CD14-positive monocyte (primary cell): Measurements from ENCODE around the gene MICU2. TPM values are rescaled to one million over a fixed set of nuclear protein-coding genes. Genes with fewer than 3 reads are reported as not detected.

Source experiments
- DNase-seq, 3 donors: peaks; one replicate each; pipeline ENCODE4 v3.0.0-alpha.2; 2011 to 2022
- H2AFZ ChIP-seq: 2 replicates; pipeline ENCODE4 v1.6.0; 2012; ENCODE audit warnings: mild to moderate bottlenecking, low read depth, low read length, inconsistent platforms; ENCODE audit not compliant: insufficient read depth, poor library complexity, severe bottlenecking
- H3K27ac ChIP-seq, 2 donors: 1 replicate in 1 of 2; 2 replicates in 1 of 2; pipeline ENCODE4 v1.5.1; 2012 to 2013; ENCODE audit warnings: low read length in 2 of 2, control low read depth in 1 of 2, inconsistent platforms in 1 of 2, low read depth in 1 of 2, mild to moderate bottlenecking in 1 of 2
- H3K27me3 ChIP-seq, 2 donors: one replicate each; pipeline versions ENCODE4 v1.6.0 to v1.6.1; 2011 to 2013; ENCODE audit warnings: low read length in 2 of 2; ENCODE audit not compliant: control insufficient read depth in 2 of 2, insufficient read depth in 2 of 2
- H3K36me3 ChIP-seq, 2 donors: replicated peaks in 1 of 2; 1 replicate in 1 of 2; 2 replicates in 1 of 2; pipeline versions ENCODE4 v1.5.1 to v1.6.1; 2012 to 2013; ENCODE audit warnings: low read length in 2 of 2, control low read depth in 1 of 2, inconsistent platforms in 1 of 2, mild to moderate bottlenecking in 1 of 2; ENCODE audit not compliant: insufficient read depth in 2 of 2, control insufficient read depth in 1 of 2
- H3K4me1 ChIP-seq, 2 donors: 1 replicate in 1 of 2; 2 replicates in 1 of 2; pipeline versions ENCODE4 v1.5.1 to v1.6.1; 2012 to 2013; ENCODE audit warnings: low read length in 2 of 2, control low read depth in 1 of 2, inconsistent platforms in 1 of 2, mild to moderate bottlenecking in 1 of 2, moderate library complexity in 1 of 2; ENCODE audit not compliant: insufficient read depth in 2 of 2, control insufficient read depth in 1 of 2
- H3K4me2 ChIP-seq: replicated peaks from 2 replicates; pipeline ENCODE3; 2012; ENCODE audit warnings: low read length, moderate library complexity, mild to moderate bottlenecking; ENCODE audit not compliant: poor library complexity, severe bottlenecking; ENCODE audit errors: extremely low read depth
- H3K4me3 ChIP-seq, 3 experiments: fragments of 200-600 bp in 1 of 3; sonication (generic) in 1 of 3; replicated peaks in 1 of 3; 1 replicate in 2 of 3; 2 replicates in 1 of 3; pipeline ENCODE4 v1.5.1; 2011 to 2013; ENCODE audit warnings: low read length in 3 of 3, mild to moderate bottlenecking in 3 of 3, control low read depth in 2 of 3, low read depth in 2 of 3, inconsistent platforms in 1 of 3, moderate library complexity in 1 of 3
- H3K79me2 ChIP-seq: 2 replicates; pipeline ENCODE4 v1.6.0; 2012; ENCODE audit warnings: mild to moderate bottlenecking, control low read depth, inconsistent platforms, low read length, moderate library complexity; ENCODE audit not compliant: insufficient read depth
- H3K9ac ChIP-seq: 2 replicates; pipeline ENCODE4 v1.6.0; 2017; ENCODE audit warnings: low read length, mild to moderate bottlenecking; ENCODE audit not compliant: insufficient read depth, poor library complexity, severe bottlenecking
- H3K9me3 ChIP-seq, 2 donors: replicated peaks in 1 of 2; 1 replicate in 1 of 2; 2 replicates in 1 of 2; pipeline versions ENCODE4 v1.5.1 to v1.6.1; 2012 to 2013; ENCODE audit warnings: low read length in 2 of 2, control low read depth in 1 of 2; ENCODE audit not compliant: control insufficient read depth in 1 of 2, insufficient read depth in 1 of 2
- H4K20me1 ChIP-seq: 2 replicates; pipeline ENCODE4 v1.6.0; 2012; ENCODE audit warnings: mild to moderate bottlenecking, low read length, control low read depth, moderate library complexity; ENCODE audit not compliant: insufficient read depth
- H3K27ac Mint-ChIP-seq, 7 donors: one replicate each; pipeline ENCODE4 v1.8.0; 2020; ENCODE audit warnings: mild to moderate bottlenecking in 7 of 7, mixed read lengths in 7 of 7, moderate library complexity in 6 of 7, inconsistent platforms in 2 of 7
- H3K27me3 Mint-ChIP-seq, 3 donors: one replicate each; pipeline ENCODE4 v1.8.0; 2021 to 2022; ENCODE audit warnings: low read depth in 3 of 3, mild to moderate bottlenecking in 3 of 3, mixed read lengths in 3 of 3, moderate library complexity in 3 of 3, inconsistent platforms in 1 of 3
- H3K36me3 Mint-ChIP-seq, 2 donors: one replicate each; pipeline ENCODE4 v1.8.0; 2020; ENCODE audit warnings: mixed read lengths in 2 of 2, inconsistent platforms in 1 of 2, mild to moderate bottlenecking in 1 of 2
- H3K4me1 Mint-ChIP-seq: one replicate; pipeline ENCODE4 v1.8.0; 2020; ENCODE audit warnings: mild to moderate bottlenecking, mixed read lengths
- H3K4me3 Mint-ChIP-seq, 2 donors: one replicate each; pipeline ENCODE4 v1.8.0; 2020; ENCODE audit warnings: mild to moderate bottlenecking in 2 of 2, mixed read lengths in 2 of 2, moderate library complexity in 1 of 2
- H3K9me3 Mint-ChIP-seq, 7 donors: one replicate each; pipeline ENCODE4 v1.8.0; 2020 to 2022; ENCODE audit warnings: mixed read lengths in 7 of 7, mild to moderate bottlenecking in 6 of 7, moderate library complexity in 6 of 7, inconsistent platforms in 2 of 7
- WGBS: methylation state at CpG from one replicate; pipeline ENCODE4 v1.1.5; 2013; ENCODE audit warnings: missing lambda C conversion rate; ENCODE audit not compliant: insufficient coverage; 5-methylcytosine and 5-hydroxymethylcytosine counted together
- intact Hi-C, 2 donors: fragments of 100-400 bp; cut with micrococcal nuclease; formaldehyde crosslinking; loops; one replicate each; pipeline versions ENCODE4 v1.15.0 to v1.15.1; 2023
- polyA plus RNA-seq, 3 donors: library from polyadenylated mRNA; depleted of rRNA in 1 of 3; unstranded in 2 of 3; stranded (reverse) in 1 of 3; fragments of 300-500 nt in 2 of 3; fragments of >200 nt in 1 of 3; fragmentation: Illumina TruSeq in 2 of 3; gene quantifications; 1 replicate in 2 of 3; 2 replicates in 1 of 3; pipeline ENCODE4 v1.2.3, GENCODE V29; 2012 to 2021
- TF ChIP-seq, protein P1 (sequence below): fragments of 200-600 bp; IDR thresholded peaks from one replicate; pipeline ENCODE4 v1.8.0; 2022; ENCODE audit warnings: antibody characterized with exemption, mild to moderate bottlenecking

Gene MICU2
- polyA plus RNA-seq, 3 donors: 21.5 to 32.1 (median 26.8) TPM

DNA sequence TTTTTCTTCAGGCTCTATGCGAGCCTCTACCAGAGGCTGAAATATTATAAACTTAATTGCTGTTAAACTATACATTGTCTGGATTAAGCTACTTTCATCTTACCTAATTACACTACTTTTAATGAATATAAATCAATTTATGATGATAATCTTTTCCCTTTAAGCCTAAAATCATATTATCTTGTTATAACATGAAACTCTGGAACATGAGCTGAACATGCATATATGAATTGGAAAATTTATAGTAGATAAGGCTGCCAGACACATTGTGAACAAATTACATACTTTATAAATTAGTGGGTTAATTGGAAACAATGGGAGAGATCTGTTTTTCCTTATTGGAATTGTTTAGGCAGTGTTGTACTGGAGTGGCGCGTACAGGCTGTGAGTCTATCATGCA lies 99.6 kb downstream of the MICU2 start:
- Histone ChIP-seq H3K9me3 (no peaks in the 10 kb centered on the region), H3K27ac (no peak overlapping the region), H3K27me3 (no peaks in the 10 kb centered on the region), H4K20me1 (no peaks in the 10 kb centered on the region), H3K79me2 (no peaks in the 10 kb centered on the region), H3K4me3 (no peak overlapping the region), H2AFZ (no peak overlapping the region), H3K9ac (no peak overlapping the region), H3K4me1 (no peaks in the 10 kb centered on the region), H3K36me3 (peaks cover 49 to 82% of the 10 kb centered on the region in 2 donors), H3K4me2 (no peak overlapping the region)
- no peak for DNase-seq
- H3K9me3 Mint-ChIP-seq: no peaks in the 10 kb centered on the region
- H3K27ac Mint-ChIP-seq: no peak overlapping the region
- H3K27me3 Mint-ChIP-seq: no peaks in the 10 kb centered on the region
- H3K4me3 Mint-ChIP-seq: no peak overlapping the region
- WGBS: no CpG with 5 or more reads among the region's 3 CpGs
- intact Hi-C loops: no loop called here
- no peaks in the 10 kb centered on the region for H3K4me1 Mint-ChIP-seq
- TF ChIP-seq, protein P1, sequence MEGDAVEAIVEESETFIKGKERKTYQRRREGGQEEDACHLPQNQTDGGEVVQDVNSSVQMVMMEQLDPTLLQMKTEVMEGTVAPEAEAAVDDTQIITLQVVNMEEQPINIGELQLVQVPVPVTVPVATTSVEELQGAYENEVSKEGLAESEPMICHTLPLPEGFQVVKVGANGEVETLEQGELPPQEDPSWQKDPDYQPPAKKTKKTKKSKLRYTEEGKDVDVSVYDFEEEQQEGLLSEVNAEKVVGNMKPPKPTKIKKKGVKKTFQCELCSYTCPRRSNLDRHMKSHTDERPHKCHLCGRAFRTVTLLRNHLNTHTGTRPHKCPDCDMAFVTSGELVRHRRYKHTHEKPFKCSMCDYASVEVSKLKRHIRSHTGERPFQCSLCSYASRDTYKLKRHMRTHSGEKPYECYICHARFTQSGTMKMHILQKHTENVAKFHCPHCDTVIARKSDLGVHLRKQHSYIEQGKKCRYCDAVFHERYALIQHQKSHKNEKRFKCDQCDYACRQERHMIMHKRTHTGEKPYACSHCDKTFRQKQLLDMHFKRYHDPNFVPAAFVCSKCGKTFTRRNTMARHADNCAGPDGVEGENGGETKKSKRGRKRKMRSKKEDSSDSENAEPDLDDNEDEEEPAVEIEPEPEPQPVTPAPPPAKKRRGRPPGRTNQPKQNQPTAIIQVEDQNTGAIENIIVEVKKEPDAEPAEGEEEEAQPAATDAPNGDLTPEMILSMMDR: no peak
- peaks cover 54 to 70% of the 10 kb centered on the region in 2 donors for H3K36me3 Mint-ChIP-seq

DNA sequence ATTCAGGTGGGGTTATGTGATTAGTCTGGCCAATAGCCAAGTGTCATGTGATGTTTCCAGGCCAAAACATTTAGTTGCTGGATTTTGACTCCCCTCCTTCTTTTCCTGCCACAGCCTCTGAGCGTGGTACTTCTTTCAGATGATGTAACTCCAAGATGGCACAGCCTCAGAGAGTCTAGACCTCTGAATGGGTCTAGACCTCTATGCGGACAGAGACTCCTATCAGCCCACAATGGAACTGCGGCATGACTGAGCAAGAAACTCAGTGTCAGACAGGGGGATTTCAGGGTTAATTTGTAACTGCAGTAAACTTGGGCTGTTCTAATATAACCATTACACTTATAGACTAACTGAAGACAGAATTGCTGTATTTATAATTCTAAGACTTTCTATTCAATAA lies 102.3 kb downstream of the MICU2 start:
- H3K36me3 Mint-ChIP-seq: peaks cover 48 to 78% of the 10 kb centered on the region in 2 donors
- no CpG with 5 or more reads among the region's 3 CpGs for WGBS
- TF ChIP-seq, protein P1: no peak
- H3K9me3 Mint-ChIP-seq: peaks cover 0 to 1% (median 0%) of the 10 kb centered on the region in 7 donors
- H3K4me3 ChIP-seq: no peak overlapping the region
- no peaks in the 10 kb centered on the region for H3K4me1 ChIP-seq
- H3K9me3 ChIP-seq: no peaks in the 10 kb centered on the region
- H3K9ac ChIP-seq: no peak overlapping the region
- no peak for DNase-seq
- H3K4me3 Mint-ChIP-seq: no peak overlapping the region
- H3K27me3 ChIP-seq: no peaks in the 10 kb centered on the region
- no peak overlapping the region for H3K4me2 ChIP-seq
- H3K27me3 Mint-ChIP-seq: peaks cover 0 to 1% (median 0%) of the 10 kb centered on the region in 3 donors
- intact Hi-C loops: no loop called here
- H4K20me1 ChIP-seq: no peaks in the 10 kb centered on the region
- H3K27ac Mint-ChIP-seq: peak overlapping the region in 1 of 7 donors; percentile 3
- H3K79me2 ChIP-seq: no peaks in the 10 kb centered on the region
- H3K27ac ChIP-seq: no peak overlapping the region
- no peak overlapping the region for H2AFZ ChIP-seq
- H3K36me3 ChIP-seq: peaks cover 36 to 77% of the 10 kb centered on the region in 2 donors
- no peaks in the 10 kb centered on the region for H3K4me1 Mint-ChIP-seq
